SK-N-MC (cell line): Measurements from ENCODE around the gene AACS.

Experiments
- DNase-seq: peaks from one replicate; pipeline ENCODE4 v3.0.0-alpha.2; 2011; ENCODE audit warnings: low read depth, low spot score
- H3K27ac ChIP-seq: fragments of 200-600 bp; sonication (generic); 2 replicates; pipeline ENCODE4 v1.5.1; 2016; ENCODE audit warnings: mixed run types
- H3K36me3 ChIP-seq: fragments of 200-600 bp; sonication (generic); 2 replicates; pipeline ENCODE4 v1.6.1; 2017; ENCODE audit warnings: antibody characterized with exemption, low read length, mixed read lengths; ENCODE audit not compliant: insufficient read depth
- H3K4me3 ChIP-seq: fragments of 200-600 bp; sonication (generic); 2 replicates; pipeline ENCODE4 v1.5.1; 2016
- H3K9ac ChIP-seq: fragments of 200-600 bp; sonication (generic); 2 replicates; pipeline ENCODE4 v1.8.0; 2017; ENCODE audit warnings: mixed run types, mixed read lengths; ENCODE audit not compliant: insufficient read length
- H3K9me3 ChIP-seq: fragments of 200-600 bp; sonication (generic); 2 replicates; pipeline ENCODE4 v1.6.1; 2017; ENCODE audit warnings: low read depth, mild to moderate bottlenecking, antibody characterized with exemption, low read length, moderate library complexity, mixed read lengths
- EZH2 ChIP-seq: fragments of 200-600 bp; sonication (generic); IDR thresholded peaks from one replicate; pipeline ENCODE4 v1.6.1; 2017; ENCODE audit warnings: antibody characterized with exemption
- FOXP2 ChIP-seq: optimal IDR thresholded peaks from 2 replicates; pipeline ENCODE3; 2011; ENCODE audit warnings: mild to moderate bottlenecking, moderate library complexity; ENCODE audit not compliant: insufficient read depth; ENCODE audit errors: extremely low read length, control extremely low read depth
- POLR2AphosphoS5 ChIP-seq: IDR thresholded peaks from 2 replicates; pipeline ENCODE4 v1.6.1; 2012; ENCODE audit warnings: mild to moderate bottlenecking, low read depth, low read length, borderline replicate concordance

Gene AACS

GRCh38 chr12:125189015-125189414 is 123.8 kb downstream of the AACS start:
- peaks cover 56% of the 10 kb centered on the region for H3K36me3 ChIP-seq
- peak overlapping the region; percentile 79 for H3K4me3 ChIP-seq
- H3K9me3 ChIP-seq, result no peaks in the 10 kb centered on the region
- DNase-seq, result no peak
- H3K27ac ChIP-seq, result 0 out of 2 replicates have a peak overlapping the region, but pooled peaks have one; percentile 31
- TF ChIP-seq EZH2 (no peak), POLR2AphosphoS5 (no peak), FOXP2 (no peak)
- H3K9ac ChIP-seq, result peak overlapping the region; percentile 61

GRCh38 chr12:125189502-125189901 is 124.3 kb downstream of the AACS start:
- TF ChIP-seq POLR2AphosphoS5, result no peak
- TF ChIP-seq EZH2, result no peak
- TF ChIP-seq FOXP2, result no peak
- Histone ChIP-seq H3K27ac (0 out of 2 replicates have a peak overlapping the region, but pooled peaks have one; percentile 31), H3K36me3 (peaks cover 57% of the 10 kb centered on the region), H3K9me3 (no peaks in the 10 kb centered on the region), H3K9ac (peak overlapping the region; percentile 61), H3K4me3 (peak overlapping the region; percentile 79)
- DNase-seq, result no peak

GRCh38 chr12:125191361-125192087 is 126.3 kb downstream of the AACS start:
- Histone ChIP-seq H3K4me3 (no peak overlapping the region), H3K36me3 (peaks cover 67% of the 10 kb centered on the region), H3K9ac (no peak overlapping the region), H3K9me3 (no peaks in the 10 kb centered on the region), H3K27ac (no peak overlapping the region)
- no peak for TF ChIP-seq FOXP2
- TF ChIP-seq POLR2AphosphoS5, result no peak
- no peak for TF ChIP-seq EZH2
- DNase-seq, result no peak

- no peak overlapping the region for H3K9ac ChIP-seq
- TF ChIP-seq FOXP2 (no peak), POLR2AphosphoS5 (no peak), EZH2 (no peak)
- no peak for DNase-seq
- H3K36me3 ChIP-seq, result peaks cover 74% of the 10 kb centered on the region
- no peak overlapping the region for H3K27ac ChIP-seq
- no peak overlapping the region for H3K4me3 ChIP-seq
- no peaks in the 10 kb centered on the region for H3K9me3 ChIP-seq
These were observed 127.5 kb downstream of the AACS start for GRCh38 chr12:125192690-125193221.
